Kasumi-1 (cell line): Measurements from ENCODE around the gene AKAP6.

Experiments used
- DNase-seq, 2 experiments: peaks; one replicate each; lab custom pipeline; 2025; lab: John Stamatoyannopoulos, UW

AKAP6 gene

DNA sequence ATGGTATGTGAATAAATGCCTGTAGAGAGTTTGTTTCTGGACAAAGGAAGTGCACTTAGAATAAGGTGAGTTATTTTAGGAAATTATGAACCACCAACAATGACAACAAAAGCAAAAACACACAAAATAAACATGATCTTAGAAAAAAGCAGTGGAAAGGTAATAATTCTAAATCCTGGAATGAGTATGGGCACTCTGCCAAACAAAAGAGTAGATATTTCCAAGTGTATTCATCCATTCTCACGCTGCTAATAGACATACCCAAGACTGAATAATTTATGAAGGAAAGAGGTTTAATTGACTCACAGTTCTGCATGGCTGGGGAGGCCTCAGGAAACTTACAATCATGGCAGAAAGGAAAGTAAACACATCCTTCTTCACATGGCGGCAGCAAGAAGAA, 340.3 kb downstream of the AKAP6 start:
- DNase-seq, result no peak

DNA sequence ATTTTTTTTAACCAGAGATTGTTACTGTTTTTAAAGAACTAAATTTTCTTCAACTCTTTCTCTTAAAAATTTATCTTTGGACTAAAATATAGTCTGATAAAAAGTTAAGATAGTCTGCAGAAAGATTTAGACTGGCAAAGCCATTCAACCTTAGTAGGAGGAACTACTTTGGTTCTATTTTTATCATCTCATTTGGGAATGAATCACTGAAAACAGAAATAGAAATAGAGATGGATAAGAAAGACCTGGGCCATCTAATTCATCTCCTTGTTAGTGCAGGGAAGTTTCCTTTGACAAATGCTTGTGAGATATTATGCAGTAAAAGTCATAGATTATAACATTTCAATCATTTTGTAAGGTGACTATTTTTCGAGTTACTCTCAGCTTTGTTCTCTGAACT, 346.3 kb downstream of the AKAP6 start:
- DNase-seq, result no peak

DNA sequence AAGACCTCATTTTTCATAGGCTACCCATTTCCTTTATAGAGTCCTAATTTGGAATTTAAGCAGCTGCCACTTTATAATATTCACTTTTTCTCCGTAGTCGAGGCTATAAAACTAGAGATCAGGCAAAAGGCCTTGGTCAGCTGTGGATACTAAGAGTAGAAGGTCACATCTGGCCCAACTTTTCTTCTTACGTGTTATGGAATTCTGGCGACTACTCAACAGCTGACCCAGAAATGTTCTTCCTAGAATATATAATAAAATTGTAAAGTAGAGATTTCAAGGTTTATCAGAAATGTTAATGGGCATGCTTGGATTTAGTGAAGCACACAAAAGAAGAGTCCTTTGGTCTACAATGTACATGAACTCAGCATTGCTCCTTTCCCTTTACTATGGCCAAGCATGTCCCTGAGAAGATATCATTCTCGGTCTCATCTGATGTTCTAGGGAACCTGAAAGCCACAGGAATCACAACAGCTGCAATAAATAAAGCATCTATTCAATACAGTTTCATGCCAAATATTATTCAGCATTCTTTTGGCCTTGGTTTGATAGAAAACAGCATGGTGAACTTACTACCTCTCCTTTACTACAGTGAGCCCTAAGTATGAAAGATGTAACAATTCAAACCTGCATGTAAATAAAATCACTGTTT, 348.2 kb downstream of the AKAP6 start:
- DNase-seq, result no peak

DNA sequence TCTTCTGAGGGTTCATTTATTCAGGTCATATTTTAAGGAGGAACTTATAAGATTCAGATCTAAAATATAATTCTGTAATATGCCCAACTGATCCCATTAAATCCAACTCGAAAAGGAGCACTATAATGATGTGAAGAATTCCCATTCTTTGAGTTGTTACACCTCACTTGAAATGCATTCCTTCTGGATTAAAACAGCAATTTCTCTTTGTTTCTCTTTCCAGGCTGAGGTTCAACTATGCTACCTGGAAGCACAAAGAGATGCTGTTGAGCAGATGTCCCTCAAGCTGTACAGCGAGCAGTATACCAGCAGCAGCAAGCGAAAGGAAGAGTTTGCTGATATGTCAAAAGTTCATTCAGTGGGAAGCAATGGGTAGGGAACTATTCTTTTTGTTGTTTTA, 349.0 kb downstream of the AKAP6 start:
- DNase-seq, result no peak

DNA sequence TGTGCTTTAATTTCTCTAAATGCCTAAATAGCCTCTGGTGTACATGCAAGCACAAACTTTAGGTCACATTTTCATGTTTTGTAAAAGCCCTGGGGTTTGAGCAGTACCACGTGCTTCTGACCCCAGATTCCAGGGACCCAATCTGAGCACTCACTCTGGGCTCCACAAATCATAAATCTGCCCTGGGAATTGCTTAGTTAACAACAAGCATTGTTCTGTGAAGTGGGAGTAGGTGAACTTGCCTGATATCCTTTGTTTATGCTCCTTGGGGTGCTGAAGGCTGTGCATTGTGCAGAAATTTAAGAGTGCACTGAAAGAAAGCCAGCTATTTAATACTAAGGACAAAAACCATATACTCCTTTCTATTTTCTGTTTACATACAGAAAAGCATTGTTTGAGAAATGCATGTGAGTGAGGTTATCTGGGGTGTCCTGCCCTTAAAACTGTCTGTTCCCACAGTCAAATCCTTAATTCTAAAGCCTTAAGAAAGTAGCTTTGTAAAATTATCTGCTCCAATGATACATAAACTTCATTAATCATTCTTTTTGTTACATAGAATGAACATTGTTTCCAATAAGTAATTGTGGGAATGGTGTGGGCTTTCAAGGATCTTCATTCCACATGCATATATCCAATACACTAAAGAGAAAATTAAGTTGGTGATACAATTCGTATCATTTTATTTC, 351.0 kb downstream of the AKAP6 start:
- DNase-seq, result no peak

DNA sequence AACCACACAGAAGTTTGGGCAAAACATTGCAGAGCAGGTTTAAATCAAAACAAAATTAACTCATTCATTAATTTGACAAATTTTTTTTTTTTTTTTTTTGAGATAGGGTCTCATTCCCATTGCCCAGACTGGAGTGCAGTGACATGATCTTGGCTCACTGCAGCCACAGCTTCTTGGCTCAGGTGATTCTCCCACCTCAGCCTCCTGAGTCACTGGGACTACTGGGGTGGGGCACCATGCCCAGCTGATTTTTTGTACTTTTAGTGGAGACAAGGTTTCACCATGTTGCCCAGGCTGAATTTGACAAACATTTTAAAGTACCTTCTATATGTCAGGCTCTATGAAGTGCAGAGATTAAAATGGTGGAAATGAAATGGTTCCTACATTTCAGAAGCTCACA, 352.5 kb downstream of the AKAP6 start:
- no peak for DNase-seq

DNA sequence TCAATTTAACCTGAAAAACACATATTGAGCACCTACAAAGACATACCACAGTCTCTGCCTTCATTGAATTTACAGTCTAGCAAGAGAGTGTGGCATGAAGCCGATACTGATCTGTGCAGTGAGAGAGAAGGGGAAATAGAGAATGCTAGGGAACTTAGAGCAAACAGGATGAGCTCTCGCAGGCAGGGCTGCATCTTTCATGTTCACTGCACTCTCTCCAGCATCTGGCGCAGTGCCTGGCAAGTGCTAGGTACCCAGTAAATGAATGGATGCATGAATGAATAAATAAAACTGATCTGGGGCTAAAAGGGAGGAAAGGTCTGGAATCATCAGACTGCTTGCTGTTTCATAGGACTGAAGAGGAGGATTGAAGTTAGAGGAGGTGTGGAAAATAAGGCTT, 353.1 kb downstream of the AKAP6 start:
- DNase-seq, result no peak

DNA sequence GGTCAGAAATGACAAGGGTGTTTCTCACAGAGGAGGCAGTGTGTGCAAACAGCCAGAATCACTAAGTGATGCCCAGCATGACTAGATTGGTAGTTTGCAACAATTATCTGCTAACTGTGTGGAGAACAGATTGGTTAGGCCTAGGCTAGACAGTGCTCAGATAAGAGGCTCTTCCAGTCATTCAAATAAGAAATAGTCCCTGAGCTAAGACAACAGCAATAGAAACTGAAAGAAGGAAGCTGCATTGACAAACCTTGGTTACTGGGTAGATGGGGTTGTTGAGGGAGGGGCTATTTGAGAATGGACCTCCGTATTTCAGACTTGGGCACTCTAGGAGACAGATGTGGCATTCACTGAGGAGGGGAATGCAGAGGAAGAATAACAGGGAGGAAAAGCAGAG, 354.6 kb downstream of the AKAP6 start:
- no peak for DNase-seq

DNA sequence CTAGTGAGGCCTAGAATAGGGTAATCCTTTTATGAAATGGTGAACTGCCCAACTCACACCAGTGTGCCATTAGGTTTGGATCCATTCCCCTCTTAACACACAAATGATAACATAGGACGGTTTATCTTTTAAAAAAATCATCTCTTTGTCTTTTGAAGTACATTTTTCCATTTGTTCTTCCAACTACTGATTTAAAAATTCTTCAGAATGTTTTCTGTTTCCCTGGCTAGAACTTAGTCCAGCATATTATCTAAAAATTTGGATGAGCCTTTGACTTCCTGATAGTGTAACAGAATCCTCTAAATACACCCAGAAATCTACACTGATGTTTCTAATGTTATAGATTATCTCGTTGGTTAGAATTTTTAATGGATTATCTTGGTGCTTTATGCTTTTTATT, 359.8 kb downstream of the AKAP6 start:
- DNase-seq, result no peak

DNA sequence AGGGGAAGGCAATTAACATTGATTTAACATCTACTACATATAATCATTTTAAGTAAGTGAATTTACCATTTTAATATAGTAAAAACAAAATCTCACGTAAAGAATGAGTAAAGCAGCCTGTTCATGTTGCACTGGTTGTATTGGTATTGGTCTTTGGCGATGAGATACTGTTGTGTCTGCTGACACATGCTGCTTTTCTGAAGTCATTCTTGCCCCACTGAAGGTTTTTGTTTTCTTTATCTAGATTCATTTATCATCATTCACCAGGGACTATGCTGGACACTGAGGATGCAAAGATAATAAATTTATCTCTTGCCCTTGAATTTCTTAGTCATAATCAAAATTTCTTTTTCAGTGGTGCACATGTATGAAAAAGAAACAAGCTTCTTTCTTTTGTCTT, 363.3 kb downstream of the AKAP6 start:
- DNase-seq, result no peak

DNA sequence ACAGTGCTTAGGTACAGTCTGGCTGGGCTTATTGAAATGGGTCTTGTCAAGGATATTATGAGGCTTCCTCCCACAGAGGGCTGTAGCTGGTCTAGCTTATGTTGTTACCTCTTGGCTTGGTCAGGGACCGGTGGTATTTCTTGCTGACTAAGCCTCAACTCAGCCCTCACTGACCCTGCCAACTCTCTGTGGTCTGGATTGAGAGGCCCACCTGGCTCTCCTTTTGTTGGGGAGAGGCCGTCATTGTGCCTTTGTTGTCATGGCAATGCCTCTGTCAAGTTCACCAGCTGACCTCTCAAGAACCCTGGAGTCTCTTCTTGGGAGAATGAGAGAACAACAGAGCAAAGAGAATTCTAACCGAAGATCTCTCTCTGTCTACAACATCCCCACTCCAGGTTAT, 364.0 kb downstream of the AKAP6 start:
- DNase-seq, result no peak

DNA sequence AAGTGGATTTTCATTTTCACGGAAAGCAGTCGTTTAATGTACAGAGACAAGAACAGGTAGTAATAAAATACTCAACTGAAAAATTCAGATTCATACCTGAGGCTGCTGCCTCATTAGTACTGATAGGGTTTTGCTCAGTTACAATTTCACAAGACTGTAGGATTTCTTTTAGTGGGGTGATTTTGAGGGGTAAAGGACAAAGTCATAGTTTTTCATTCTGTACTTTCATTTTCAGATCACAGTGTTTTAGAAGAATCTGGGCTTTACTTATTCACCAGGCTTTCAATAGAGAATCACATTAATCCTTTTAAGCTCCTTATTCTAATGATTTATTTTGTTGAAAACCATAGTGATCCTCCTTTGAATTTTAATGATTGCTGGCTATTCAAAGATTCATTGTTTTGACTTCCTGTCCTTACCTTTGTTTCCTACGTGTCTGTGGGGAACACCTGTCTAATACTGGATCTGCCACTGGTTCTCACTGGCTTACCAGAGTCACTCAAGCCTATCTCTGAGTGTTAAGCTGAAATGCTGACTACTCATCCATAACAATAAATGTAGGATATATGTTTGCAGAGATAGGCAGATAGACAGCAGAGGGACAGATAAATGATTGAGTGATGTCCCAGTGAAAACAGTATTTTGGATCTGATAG, 365.8 kb downstream of the AKAP6 start:
- DNase-seq, result no peak

DNA sequence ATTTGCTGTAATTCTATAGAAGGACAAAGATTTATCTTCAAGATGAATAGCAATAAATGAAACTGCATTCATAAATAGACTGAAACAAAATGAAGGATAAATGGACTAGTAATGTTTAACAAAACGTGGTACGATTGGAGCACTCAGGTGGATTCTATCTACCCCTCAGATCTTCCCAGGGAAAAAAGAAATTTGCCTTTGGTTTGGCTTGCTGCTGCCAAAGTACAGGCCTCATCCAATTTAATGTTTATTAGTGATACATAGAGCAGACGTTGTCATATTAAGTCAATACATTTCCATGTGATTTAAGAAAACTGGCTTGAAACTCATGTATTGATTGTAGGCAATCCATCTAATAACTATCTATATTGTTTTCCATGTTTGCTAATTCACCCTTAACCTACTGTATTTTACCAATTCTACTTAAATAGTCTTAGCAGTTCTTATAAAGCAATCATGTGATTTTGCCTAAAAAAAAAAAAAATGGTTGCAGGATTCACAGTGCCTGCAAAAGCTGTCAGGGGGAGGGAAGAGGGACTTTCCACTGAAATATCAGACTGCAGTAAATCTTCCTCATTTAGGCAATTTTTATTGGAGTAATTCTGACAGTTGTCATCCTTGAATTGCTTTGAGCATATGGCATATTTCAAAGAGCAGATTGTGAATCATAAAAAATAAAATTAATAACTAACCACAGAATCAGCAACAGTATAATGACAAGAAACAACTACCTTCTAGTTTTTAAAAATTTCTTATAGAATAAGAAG, 367.4 kb downstream of the AKAP6 start:
- DNase-seq, result no peak

DNA sequence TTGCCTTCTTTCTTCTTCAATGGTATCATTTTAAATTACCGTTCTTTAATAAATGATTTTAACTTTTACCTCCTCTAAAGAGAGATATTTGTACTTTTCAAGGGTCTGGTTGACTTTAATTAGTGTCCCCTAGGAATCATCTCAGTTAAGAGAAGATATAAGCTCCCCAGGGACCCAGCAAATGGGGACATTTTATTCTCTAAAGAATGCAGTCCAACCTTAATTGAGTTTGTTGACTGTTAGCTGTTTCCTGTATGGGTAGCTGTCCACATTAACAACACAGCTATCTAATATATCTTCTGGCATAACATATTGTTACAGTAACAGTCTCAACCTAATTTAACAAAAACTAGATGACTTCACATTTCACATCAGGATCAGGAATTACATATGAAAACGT, 368.0 kb downstream of the AKAP6 start:
- no peak for DNase-seq

DNA sequence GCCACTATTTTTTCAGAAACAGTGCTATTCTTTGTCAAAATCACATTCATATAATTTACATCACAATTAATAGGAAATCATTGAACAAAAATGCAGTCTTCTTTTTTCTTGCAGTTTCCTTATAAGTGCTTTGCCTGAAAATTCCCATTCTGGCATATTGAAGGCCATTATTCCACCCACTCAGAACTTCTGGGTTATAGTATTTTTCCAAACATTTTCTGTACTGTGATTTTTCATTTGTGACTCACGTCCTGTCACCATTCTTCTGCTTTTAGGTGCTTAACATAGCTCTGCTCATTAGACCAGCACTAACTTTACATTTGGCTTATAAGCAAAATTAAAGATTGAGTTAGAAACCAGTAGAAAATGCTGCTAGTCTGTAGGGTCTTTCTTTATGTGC, 368.6 kb downstream of the AKAP6 start:
- no peak for DNase-seq

DNA sequence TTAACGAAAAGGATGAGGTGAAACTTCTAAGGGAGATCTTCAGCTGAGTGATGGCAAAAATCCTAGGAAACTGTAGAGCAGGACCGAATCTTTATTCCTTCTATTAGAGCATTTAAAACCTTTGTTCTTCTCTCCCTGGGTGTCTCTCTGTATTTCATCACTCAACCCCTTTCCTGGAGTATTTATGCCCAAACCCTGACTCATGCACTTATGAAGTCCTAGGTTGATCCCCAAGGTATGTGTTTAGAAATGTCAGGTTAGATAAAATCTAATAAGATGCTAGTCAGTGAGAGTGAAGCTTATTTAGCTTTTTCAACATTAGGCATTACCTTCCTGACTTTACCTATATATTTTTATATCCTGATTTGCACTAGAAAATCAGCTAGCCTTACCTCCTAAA, 369.7 kb downstream of the AKAP6 start:
- no peak for DNase-seq

DNA sequence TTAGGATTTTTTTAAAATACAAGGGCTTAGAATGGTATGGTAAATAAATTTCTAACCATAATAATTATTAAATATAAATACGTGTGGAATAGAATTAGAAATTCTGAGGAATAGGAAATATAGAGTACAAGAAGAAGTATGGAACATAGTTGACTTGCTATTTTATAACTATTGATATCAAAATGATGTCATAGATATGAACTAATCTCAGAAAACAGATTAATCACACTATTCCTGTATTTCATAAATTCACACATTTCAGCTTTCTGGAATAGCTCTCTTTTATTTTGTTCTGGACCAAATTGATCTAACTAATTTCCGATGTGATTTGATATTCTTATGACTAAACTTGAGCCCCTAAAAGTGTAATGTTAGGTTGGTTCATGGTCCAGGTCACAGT, 372.4 kb downstream of the AKAP6 start:
- no peak for DNase-seq

DNA sequence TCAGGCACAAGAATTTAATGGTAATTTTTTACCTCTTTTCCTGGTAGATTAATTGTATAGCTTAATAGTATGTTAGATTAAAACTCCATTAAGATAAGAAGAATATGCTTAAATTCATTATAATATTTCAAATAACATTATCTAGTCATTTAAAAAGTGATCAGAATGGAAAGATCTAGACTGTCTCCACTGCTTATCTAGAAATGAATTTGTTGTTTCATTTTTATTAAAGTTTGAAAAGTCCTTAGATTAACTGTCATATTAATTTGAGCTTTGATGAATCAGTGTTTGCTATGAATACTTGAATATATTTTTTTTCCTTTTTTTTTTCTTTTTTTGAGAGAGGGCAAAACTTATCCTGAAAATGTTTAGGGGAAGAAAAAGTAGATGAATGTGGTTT, 373.0 kb downstream of the AKAP6 start:
- no peak for DNase-seq

DNA sequence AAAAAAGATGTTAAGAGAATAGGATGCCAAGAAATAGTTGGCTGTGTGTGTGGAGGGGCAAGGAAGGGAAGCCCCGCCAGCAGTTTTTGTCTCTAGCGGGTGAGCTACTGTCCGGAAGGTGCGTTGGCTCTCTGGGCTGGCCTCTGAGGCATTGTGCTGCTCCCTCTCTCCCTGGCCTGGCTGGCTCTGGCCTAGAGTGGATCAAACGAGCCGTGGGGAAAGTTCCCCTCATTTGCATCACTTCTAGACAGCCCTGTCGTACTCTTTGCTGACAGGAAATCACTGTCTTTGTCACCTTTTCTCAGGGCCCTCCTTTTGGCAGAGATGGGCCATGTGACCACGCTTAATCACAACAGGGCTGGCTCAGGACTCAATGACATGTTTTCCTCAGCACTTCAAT, 373.5 kb downstream of the AKAP6 start:
- DNase-seq, result no peak

DNA sequence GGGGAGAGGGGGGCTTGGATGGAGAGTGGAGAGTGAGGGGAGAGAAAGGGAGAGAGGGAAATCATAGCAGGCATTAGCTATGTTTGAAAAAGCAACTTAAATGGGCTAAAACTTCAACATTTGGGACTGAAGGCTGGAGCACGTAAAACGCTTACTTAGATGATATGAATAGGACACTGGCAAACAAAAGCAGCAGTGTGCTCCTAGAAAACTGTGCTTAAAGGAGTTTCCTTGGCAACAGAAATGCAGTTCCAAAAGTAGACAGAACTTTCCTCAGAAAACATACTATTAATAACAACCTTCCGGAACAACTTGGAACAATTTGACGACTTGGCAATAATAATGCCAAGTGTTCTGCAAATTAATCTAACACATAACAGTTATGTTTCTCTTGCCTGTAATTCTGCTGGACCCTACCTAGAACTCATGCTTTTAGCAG, 374.1 kb downstream of the AKAP6 start:
- no peak for DNase-seq

DNA sequence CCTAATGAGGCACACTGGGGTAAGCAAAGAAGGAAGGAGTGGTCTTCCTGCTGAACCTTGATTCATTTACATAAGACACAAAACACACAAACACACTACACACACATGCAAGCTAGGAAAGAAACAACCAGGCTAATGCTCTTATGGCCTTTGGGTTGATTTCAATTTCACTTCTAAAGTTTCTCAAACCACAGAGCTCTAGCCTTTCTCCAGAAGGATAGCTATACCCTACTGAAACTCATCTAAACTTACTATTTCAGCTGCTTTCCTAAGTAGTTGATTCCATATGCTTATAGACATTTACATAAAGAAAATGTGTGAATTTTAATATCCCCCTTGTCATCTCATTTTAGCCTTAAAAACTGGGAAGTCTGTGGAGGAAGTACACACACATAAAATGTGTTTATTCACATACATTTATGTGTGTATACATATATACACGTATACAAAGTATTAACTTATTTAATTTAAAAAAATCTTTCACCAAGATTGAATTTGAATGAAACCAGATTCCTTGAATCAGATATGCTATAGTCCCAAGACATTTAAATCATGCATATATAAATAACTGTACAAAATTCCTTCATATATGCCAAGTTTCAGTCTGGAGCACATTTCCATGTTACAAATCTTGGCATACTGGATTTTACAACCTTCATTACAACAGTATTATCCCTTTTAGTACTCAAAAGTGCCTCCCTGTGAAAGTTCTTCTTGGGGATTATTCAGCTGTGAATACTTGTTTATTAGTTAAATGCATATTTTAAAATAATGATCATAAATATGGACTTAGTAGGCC, 377.8 kb downstream of the AKAP6 start:
- no peak for DNase-seq
